Measurements from ENCODE around the gene NOTCH1.

Gene NOTCH1

GRCh38 chr9:136482046-136482792 lies 63.6 kb downstream of the NOTCH1 start:
- TF ChIP-seq CTCF (conservative IDR thresholded peaks at IDR 0.05) = no peak
- TF ChIP-seq ZFX (IDR thresholded peaks at IDR 0.05) = no peak
- peak overlapping the region; percentile 95 for H3K27ac ChIP-seq

GRCh38 chr9:136481558-136481957 lies 64.3 kb downstream of the NOTCH1 start:
- TF ChIP-seq ZFX (IDR thresholded peaks at IDR 0.05) (no peak), CTCF (conservative IDR thresholded peaks at IDR 0.05) (no peak)
- peak overlapping the region; percentile 15; the same call in 1 of the 2 replicates for H3K27ac ChIP-seq

- no peak overlapping the region for H3K27ac ChIP-seq
- no peak for TF ChIP-seq CTCF (conservative IDR thresholded peaks at IDR 0.05)
- no peak for TF ChIP-seq ZFX (IDR thresholded peaks at IDR 0.05)
Observed at GRCh38 chr9:136476369-136477150, 69.3 kb downstream of the NOTCH1 start.

GRCh38 chr9:136474974-136475865 lies 70.6 kb downstream of the NOTCH1 start:
- H3K27ac ChIP-seq = no peak overlapping the region
- TF ChIP-seq ZFX (IDR thresholded peaks at IDR 0.05) (no peak), CTCF (conservative IDR thresholded peaks at IDR 0.05) (no peak)

DNA sequence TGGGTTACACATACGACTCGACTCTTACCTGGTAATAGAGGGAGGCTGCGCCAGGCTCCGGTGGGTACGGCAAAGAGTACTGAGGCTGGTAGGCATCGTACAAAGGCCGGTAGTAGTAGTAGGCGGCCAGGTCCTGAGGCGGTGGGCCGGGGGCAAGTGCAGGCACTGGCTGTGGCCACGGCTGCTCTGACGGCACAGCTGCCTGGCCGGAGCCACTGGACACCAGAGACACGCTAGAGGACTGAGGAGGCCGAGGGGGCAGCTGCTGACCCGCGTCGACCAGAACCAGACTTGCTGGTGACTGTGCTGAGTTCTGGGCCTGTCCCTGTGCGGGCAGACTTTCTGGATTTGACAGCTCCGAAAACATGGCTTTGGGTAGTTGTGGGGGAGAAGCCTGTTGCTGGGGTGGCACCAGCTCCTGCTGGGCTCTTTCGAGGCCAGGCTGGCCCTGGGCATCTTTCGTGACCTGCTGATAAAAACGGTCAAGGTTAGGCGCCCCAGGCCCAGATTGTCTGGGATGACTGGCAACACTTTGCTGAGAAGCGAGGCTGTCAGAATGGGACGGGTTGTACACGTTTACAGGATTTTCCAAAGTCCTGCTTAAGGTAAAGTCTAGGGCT lies 71.7 kb downstream of the NOTCH1 start:
- TF ChIP-seq ZFX (IDR thresholded peaks at IDR 0.05) = no peak
- no peak for TF ChIP-seq CTCF (conservative IDR thresholded peaks at IDR 0.05)

GRCh38 chr9:136473354-136473721 lies 72.5 kb downstream of the NOTCH1 start:
- no peak overlapping the region for H3K27ac ChIP-seq
- no peak for TF ChIP-seq CTCF (conservative IDR thresholded peaks at IDR 0.05)
- TF ChIP-seq ZFX (IDR thresholded peaks at IDR 0.05) = no peak

More for the DNA sequence above, 71.7 kb downstream of the NOTCH1 start:
- H3K27ac ChIP-seq = no peak overlapping the region

Measured in C4-2B (cell line).